GM21723 (cell line): ENCODE measurements around the gene PASK.

ENCODE experiments used
- ATAC-seq: cut with Tn5 transposase; IDR thresholded peaks from one replicate; pipeline ENCODE4 v1.9.1; 2021; ENCODE audit warnings: mild to moderate bottlenecking, moderate library complexity; ENCODE audit not compliant: unreplicated experiment

The PASK gene

GRCh38 chr2:241148239-241148638, 1.0 kb downstream of the PASK start:
- ATAC-seq = no peak

GRCh38 chr2:241147336-241147735, 1.9 kb downstream of the PASK start:
- ATAC-seq = no peak

- ATAC-seq = no peak
Observed at GRCh38 chr2:241146286-241146685, 3.0 kb downstream of the PASK start.

- ATAC-seq = no peak
Observed at GRCh38 chr2:241142593-241142992, 6.7 kb downstream of the PASK start.

GRCh38 chr2:241142063-241142462, 7.2 kb downstream of the PASK start:
- no peak for ATAC-seq

DNA sequence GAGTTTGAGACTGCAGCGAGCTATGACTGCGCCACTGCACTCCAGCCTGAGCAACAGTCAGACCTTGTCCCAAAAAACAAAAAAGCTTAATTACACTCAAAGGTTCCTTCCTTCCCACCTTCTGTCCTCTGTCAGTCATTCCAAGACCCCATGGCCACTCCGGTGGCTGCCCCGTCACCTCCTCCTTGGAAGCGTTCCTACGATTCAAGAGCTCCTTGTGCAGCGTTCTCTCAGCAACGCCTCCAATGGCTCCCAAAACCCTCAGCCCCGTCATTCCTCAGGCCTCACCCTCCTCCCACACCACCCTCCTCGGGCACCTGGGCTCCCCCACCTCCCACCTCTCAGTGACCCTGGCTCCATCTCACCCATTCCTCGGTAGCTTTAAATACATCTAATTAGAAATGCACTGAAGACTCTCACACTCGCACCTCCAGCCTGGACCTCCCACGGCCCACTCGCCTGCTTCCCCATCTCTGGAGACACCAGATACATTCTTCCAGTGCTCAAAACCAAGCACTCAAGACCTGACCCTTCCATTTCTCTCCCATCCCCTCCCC, 8.0 kb downstream of the PASK start:
- no peak for ATAC-seq

GRCh38 chr2:241140445-241140840, 8.8 kb downstream of the PASK start:
- no peak for ATAC-seq

- no peak for ATAC-seq
Observed at GRCh38 chr2:241139531-241140444, 9.5 kb downstream of the PASK start.

DNA sequence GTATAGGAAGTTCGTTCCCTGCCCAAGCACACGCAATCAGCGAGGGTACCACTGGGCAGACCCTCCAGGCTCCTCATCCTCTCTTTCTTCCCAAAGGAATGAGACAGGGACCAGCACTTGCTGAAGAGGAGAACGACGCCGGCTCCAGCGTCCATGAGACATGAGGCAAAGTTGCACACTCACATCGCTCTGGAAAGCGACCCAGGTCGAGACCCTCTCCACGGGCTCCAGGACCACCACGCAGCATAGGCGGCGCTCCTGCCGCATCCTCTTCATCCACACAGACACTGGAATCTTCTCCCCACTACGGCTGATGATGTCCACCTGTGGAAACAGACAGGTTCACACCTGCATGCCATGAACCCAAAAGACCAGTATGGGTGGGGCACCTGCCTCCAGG, 10.8 kb downstream of the PASK start:
- ATAC-seq = no peak

GRCh38 chr2:241137276-241138190, 11.7 kb downstream of the PASK start:
- ATAC-seq = no peak

DNA sequence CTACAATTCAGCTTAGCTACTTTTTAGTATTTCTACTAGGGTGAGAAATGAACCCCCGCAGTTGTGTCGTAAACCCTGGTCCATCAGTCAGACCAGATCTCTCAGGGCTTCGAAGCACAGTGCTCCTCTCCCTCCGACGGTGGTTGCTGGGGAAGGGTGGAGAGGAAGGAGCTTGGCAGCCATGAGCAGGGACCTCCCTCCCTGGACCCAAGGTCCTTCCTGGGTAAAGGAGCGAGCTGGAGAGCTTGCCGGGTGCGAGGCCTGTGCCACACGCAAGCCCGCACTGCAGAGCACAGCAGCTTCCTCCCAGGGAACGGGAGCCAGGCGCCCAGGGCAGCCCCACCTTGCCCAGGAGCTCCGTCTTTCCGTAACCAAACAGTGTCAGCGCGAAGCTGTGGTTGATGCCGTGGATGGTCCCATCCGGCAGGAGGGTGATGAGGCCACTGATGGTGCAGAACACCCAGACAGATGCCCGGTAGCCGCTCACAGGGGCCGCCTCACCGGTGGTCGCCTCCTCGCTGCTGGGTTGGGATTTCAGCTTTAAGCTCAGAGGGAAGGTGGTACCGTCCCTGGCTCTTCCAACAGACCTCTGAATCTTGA, 12.5 kb downstream of the PASK start:
- ATAC-seq = no peak

DNA sequence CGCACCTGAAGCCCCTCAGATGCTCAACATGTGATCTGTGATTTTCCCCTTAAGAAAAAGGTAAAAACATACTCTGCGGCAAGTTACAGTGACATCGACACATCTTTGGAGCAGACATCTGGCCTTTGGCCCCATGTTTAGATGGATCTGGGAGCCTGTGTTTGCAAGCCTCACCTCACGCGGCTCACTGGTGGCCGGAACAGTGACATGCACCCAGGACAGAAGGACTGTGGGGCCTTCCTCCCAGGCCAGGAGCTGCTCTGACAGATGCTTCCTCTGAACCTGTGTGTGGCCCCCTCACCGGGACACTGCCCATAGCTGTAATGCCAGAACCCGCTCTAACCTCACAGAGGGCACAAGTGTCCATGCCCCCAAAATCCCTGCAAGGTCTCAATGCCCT, 13.1 kb downstream of the PASK start:
- no peak for ATAC-seq

- no peak for ATAC-seq
Observed at GRCh38 chr2:241135737-241136136, 13.5 kb downstream of the PASK start.

GRCh38 chr2:241134711-241135110, 14.6 kb downstream of the PASK start:
- no peak for ATAC-seq

DNA sequence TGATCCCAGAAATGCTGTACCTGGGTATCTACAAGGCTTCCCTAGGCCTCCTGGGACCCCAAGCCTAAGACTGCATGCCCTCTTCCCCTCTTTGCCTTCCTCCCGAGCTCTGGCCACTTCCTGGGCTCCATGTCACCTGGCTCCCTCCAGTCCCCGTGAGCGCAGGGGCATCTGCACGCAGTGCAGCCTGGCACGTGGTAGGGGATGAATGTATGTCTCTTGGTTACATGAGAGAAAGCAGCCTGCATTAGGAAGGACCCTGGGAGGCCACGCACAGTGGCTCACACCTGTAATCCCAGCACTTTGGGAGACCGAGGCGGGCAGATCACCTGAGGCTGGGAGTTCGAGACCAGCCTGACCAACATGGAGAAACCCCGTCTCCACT, 15.8 kb downstream of the PASK start:
- ATAC-seq = no peak

DNA sequence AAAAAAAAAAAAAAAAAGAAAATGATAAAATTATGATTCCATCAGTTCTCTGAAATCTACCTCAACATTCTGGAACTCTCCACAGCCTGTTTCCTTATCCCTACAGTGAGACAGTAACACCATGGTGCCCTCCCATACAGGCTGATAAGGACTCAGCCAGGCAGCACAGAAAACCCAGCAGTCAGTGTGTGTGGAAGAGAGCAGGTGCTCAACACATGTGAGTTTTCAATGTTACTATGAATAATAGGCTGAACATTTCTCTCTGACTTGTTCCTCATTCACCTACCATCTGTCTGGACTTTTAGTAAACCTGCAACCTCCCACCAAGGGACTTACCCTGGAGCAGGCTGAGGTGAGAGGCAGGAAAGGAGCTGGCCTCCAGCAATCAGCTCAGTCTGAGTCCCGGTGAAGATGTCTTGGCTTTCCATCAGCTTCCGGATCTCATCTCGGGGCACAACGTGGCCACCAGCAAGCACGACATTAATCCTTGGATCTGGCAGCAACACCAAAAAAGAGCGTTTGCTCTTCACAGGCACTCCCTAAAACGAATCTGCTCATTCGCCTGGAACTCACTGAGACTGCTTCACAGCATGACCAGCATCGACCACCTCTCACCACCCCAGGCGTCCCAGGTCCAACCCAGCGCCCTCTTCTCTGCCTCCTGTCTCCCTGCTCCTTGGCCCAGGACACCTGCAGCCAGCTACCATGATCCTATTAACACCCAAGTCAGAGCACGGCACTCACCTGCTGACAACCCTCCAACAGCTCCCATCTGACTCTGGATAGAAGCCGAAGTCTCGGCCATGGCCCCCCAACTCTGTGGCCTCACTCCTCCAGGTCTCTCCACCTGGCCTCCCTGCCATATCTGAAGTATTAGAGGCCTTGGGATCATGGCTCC, 16.5 kb downstream of the PASK start:
- ATAC-seq = no peak

- ATAC-seq = no peak
Observed at GRCh38 chr2:241131531-241131930, 17.7 kb downstream of the PASK start.

- ATAC-seq = no peak
Observed at GRCh38 chr2:241130316-241130715, 19.0 kb downstream of the PASK start.

- no peak for ATAC-seq
Observed at GRCh38 chr2:241129086-241129871, 20.0 kb downstream of the PASK start.
